ENCODE results near the gene TSPAN14.
"Not testable (repeated sequence)": the region's sequence is repeated elsewhere in the genome, so short reads cannot be mapped to it uniquely, and the experiment has no call there.

TSPAN14 gene

DNA sequence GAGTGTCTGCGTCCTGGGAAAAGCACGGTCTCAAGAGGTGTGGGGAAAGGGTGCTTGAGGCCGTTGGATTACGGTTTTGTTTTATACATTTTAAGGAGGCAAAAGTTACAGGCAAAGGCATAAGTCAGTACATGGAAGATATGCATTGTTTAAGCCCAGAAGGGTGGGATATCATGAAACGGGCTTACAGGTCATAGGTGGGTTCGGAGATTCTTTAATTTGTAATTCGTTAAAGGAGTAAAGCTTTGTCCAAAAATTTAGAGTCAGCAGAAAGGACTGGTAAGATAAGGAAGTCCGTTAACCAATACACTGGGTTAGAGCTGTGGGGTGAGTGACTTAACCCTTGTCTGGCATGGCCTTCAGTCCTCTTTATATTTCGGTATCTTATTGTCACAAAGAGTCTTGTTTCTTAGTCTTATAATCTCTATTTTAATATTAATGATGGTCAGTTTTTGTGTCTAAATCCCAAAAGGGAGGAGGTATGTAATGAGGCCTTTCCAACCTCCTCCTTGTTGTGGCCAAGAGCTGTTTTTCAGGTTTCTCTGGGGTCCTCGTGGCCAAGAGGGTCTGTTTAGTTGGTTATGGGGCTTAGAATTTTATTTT lies 12.7 kb downstream of the TSPAN14 start:
- H3K36me3 Mint-ChIP-seq, result peaks cover 3% of the 10 kb centered on the region
- H3K27ac Mint-ChIP-seq, result peak overlapping the region; percentile 100
- H3K4me3 Mint-ChIP-seq, result peak overlapping the region; percentile 94
- H3K4me1 Mint-ChIP-seq (ENCODE audit: low read depth), result peaks cover 96% of the 10 kb centered on the region
- no peaks in the 10 kb centered on the region for H3K9me3 Mint-ChIP-seq (ENCODE audit: low read depth)
- no peaks in the 10 kb centered on the region for H3K27me3 Mint-ChIP-seq

DNA sequence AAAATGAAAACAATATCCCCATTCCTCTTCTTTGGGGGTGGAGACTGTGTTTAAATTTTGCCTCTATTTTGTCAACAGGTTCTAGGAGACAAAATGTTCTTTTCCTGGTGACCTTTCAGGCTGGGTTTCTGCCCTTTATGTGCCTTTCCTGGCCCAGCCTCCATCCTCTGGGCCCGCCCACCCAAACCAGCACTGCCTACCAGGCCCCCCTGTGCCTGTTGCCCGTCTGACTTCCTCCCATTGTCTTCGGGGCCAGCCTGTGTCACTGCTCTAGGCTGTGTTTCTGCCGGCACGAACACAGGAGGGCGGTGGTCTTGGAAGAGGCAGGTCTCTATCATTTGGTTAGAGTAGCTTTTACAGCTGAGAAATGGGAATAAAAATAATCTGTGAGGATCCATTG lies 13.9 kb downstream of the TSPAN14 start:
- Mint-ChIP-seq H3K4me3 (peak overlapping the region; percentile 94), H3K27me3 (no peaks in the 10 kb centered on the region), H3K27ac (peak overlapping the region; percentile 100), H3K4me1 (ENCODE audit: low read depth) (peaks cover 96% of the 10 kb centered on the region), H3K9me3 (ENCODE audit: low read depth) (no peaks in the 10 kb centered on the region), H3K36me3 (peaks cover 3% of the 10 kb centered on the region)

DNA sequence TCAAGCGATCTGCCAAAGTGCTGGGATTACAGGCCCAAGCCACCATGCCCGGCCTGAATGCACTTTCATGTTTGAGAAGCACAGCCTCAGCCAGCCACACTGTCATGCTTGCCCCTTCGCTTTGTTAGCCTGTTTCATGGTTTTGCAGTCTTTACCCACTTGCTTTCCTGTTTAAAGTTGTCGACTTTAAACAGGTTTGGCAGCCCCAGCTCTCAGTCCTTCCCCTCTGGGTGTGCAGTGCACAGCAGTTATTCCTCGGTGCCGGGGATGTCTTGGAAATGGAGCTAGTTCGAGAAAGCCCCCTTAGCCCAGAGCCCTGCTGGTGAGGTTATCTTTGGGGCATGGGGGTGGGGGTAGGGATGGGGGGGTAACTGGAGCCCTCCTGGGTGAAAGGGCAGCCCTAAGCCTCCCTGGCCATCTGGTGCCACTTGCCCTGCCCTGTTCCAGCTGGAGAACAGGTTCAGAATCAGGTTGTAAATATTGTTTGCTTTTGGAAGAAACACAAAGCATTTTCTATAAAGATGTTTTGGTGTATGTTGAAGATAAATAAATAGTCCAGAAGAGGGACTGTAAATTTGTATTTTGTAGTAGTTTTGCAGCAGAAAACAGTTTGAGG lies 14.8 kb downstream of the TSPAN14 start:
- H3K4me1 Mint-ChIP-seq (ENCODE audit: low read depth), result peaks cover 97% of the 10 kb centered on the region
- H3K36me3 Mint-ChIP-seq, result peaks cover 3% of the 10 kb centered on the region
- peak overlapping the region; percentile 100 for H3K27ac Mint-ChIP-seq
- H3K4me3 Mint-ChIP-seq, result peak overlapping the region; percentile 94
- H3K9me3 Mint-ChIP-seq (ENCODE audit: low read depth), result no peaks in the 10 kb centered on the region
- H3K27me3 Mint-ChIP-seq, result no peaks in the 10 kb centered on the region

DNA sequence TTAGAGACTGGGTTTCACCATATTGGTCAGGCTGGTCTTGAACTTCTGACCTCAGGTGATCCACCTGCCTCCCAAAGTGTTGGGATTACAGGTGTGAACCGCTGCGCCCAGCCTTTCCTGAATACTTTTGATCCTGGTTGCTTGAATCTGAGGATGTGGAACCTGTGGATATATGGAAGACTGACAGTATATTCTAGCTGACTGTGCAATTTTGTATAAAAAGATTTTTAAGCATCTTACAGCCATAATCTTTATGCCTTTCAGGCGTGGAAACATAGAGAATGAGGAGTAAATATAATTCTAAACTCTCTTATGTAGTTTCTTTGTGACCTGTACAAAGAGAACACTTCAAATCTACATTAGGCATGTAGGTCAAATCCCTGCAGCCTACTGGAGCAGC lies 16.2 kb downstream of the TSPAN14 start:
- H3K4me3 Mint-ChIP-seq, result peak overlapping the region; percentile 62
- no peaks in the 10 kb centered on the region for H3K9me3 Mint-ChIP-seq (ENCODE audit: low read depth)
- H3K36me3 Mint-ChIP-seq, result peaks cover 5% of the 10 kb centered on the region
- H3K4me1 Mint-ChIP-seq (ENCODE audit: low read depth), result peaks cover 97% of the 10 kb centered on the region
- H3K27me3 Mint-ChIP-seq, result no peaks in the 10 kb centered on the region
- peak overlapping the region; percentile 93 for H3K27ac Mint-ChIP-seq

DNA sequence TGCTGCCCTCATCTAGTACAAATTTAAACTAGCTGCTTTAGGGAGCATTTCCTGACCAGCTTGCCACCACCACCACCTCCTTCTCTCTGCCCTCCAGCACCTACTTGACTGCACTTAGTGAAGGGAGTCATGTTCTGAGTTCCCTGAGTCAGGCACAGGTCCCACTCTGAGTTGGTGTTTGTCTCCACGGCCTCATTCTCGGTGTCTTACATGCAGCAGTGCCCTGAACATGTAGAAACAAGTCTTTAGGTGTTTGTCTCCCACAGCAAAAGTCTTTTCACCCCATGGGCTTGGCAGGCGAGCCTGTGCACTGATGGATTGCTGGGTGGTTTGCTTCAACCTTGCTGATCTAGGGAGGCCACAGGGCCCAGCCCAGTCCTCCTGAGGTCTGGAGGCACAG lies 16.9 kb downstream of the TSPAN14 start:
- Mint-ChIP-seq H3K9me3 (ENCODE audit: low read depth) (no peaks in the 10 kb centered on the region), H3K36me3 (peaks cover 5% of the 10 kb centered on the region), H3K4me1 (ENCODE audit: low read depth) (peaks cover 94% of the 10 kb centered on the region), H3K4me3 (peak overlapping the region; percentile 68), H3K27ac (peak overlapping the region; percentile 93), H3K27me3 (no peaks in the 10 kb centered on the region)

DNA sequence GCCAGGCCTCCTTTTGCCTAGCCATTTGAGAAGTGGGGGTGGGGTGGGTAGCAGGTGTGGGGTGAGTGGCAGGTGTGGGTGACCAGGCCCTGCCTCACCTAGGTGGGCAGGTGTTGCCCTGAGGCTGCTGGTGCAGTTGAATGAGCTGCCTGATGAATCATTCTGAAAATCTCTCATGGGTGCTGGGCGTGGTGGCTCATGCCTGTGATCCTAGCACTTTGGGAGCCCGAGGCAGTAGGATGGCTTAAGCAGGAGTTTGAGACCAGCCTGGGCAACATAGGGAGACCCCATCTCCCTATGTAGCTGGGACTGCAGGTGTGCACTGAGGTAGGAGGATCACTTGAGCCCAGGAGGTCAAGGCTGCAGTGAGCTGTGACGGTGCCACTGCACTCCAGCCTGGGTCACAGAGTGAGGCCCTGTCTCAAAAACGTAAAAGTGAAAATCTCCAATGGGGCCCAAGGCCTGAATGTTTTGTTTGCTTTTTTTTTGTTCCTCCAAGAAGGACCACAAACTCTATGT lies 17.7 kb downstream of the TSPAN14 start:
- peak overlapping the region; percentile 68 for H3K4me3 Mint-ChIP-seq
- no peaks in the 10 kb centered on the region for H3K9me3 Mint-ChIP-seq (ENCODE audit: low read depth)
- no peaks in the 10 kb centered on the region for H3K27me3 Mint-ChIP-seq
- peaks cover 89% of the 10 kb centered on the region for H3K4me1 Mint-ChIP-seq (ENCODE audit: low read depth)
- peak overlapping the region; percentile 93 for H3K27ac Mint-ChIP-seq
- H3K36me3 Mint-ChIP-seq, result peaks cover 5% of the 10 kb centered on the region

DNA sequence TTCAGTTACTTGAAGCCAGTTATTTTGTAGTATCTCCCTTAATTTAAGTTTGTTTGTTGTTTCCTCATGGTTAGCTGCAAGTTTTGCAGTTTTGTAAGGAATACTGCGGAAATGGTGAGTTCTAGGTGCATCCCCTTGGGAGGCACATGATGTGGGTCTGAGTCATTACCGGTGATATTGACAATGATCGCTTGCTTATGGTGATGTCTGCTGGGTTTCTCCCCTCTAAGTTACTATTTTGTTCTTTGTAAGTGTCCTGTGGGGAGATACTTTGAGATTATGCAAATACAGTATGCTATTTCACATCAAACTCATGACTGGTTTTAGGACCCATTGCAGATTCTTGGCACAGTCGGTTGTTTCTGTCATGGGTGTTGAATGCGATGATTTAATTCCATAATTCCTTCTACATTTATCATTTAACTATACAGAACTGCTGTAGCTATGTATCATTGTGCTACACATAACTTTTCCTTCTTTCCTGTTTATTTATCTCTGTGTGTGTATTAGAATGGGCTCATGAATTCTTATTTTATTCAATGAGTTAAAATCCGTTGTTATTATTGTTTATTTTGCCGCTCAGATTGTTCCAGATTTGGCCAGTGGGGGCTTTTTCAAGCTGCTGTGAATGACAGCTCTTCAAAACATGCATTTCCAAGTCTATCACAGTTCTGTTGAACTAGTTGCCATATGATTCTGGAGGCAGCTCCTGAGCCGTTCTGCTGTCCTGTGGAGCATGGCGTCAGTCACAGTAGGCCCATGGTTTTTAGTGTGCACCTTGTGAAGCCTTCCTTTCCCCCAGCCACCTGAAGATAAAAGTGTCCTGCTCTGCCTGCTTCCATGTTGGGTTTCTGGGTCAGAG lies 18.4 kb downstream of the TSPAN14 start:
- Mint-ChIP-seq H3K27ac (peak overlapping the region; percentile 93), H3K36me3 (peaks cover 8% of the 10 kb centered on the region), H3K9me3 (ENCODE audit: low read depth) (no peaks in the 10 kb centered on the region), H3K4me1 (ENCODE audit: low read depth) (peaks cover 89% of the 10 kb centered on the region), H3K27me3 (no peaks in the 10 kb centered on the region), H3K4me3 (peak overlapping the region; percentile 68)

DNA sequence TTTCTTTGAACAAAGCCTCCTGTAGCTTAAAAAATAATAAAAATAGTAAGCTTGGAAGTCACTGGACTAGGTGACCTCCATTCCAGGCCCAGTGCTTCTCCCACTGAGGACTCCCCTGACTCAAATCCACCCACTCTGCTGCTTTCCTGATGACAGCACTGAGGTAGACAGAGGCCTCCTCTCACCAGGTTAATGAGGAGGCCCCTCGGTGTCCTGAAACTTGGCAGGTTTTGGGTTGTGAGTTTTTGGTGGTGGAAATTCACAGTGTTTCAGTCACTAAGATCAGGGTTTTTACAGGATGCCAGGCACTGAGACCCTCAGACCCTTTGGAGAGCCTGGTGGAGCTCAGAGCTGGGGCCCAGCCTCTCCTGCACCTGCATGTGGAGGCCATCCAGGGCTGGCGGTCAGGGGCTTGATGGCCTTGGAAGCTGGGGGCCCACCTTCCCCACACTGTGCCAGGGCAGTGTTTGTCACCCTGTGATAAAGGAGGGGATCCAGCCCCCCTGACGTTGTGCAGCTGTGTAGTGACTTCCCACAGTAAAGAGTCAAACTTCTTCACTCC lies 19.1 kb downstream of the TSPAN14 start:
- Mint-ChIP-seq H3K36me3 (peaks cover 14% of the 10 kb centered on the region), H3K4me3 (peak overlapping the region; percentile 68), H3K27ac (peak overlapping the region; percentile 93), H3K9me3 (ENCODE audit: low read depth) (no peaks in the 10 kb centered on the region), H3K27me3 (no peaks in the 10 kb centered on the region), H3K4me1 (ENCODE audit: low read depth) (peaks cover 89% of the 10 kb centered on the region)

DNA sequence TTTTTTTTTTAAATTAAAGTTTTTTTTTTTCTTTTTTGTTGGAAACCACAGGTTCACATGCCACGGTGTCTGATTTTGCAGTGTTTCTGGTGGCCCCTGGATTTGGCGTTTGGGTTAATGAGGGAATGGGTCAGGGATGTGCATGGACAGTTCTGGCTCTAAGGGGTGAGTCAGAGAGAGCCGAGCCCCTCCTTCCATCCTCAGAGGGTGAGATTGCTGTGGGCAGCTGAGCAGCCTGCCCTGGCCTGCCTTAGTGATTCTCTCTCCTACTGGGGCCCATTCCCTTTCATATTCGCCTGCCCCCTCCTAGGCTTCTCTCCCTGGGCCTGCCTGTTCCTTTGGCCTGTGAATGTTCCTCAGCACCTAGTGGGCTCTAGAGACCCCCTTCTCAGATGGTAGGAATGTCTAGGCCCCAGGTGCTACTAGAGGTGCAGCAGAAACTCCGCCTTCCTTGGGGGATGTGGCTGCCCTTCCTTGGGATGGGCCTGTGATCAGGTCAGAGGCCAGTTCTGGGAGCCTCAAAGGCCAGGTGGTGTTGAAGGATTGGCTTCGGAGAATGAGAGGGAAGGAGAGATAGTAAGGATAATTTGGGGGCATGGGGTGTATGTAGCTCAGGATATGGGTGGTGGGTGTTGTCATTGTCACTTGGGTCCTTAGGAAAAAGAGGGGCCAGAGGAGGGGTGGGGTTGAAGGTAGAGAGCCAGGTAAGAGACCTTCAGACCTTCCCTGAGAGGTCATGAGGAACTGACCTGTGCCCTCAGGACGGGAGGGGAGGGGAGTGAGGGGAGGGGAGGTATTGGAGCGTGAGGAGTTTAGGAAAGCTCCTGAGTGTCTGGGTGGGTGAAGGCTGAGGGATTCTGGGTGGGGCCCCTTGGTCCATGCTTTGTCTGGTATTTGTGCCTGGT lies 19.8 kb downstream of the TSPAN14 start:
- Mint-ChIP-seq H3K27me3 (no peaks in the 10 kb centered on the region), H3K4me3 (peak overlapping the region; percentile 68), H3K27ac (peak overlapping the region; percentile 93), H3K9me3 (ENCODE audit: low read depth) (no peaks in the 10 kb centered on the region), H3K36me3 (peaks cover 17% of the 10 kb centered on the region), H3K4me1 (ENCODE audit: low read depth) (peaks cover 89% of the 10 kb centered on the region)

DNA sequence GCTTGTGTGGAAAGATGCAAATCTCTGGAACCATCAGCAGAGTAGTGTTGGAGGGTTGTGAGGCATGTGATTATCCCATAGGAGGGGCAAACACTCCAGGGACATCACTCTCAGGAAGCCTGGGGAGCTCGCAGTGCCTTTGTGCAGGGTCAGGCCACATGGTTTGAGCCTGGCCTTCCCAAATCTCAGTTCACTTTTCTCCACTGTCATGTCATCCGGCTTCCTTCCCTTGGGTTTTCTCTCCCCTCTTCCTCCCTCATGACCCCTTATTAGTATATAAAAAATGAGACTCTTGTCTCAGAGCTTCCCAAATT lies 20.4 kb downstream of the TSPAN14 start:
- H3K27me3 Mint-ChIP-seq, result no peaks in the 10 kb centered on the region
- H3K36me3 Mint-ChIP-seq, result peaks cover 17% of the 10 kb centered on the region
- peak overlapping the region; percentile 93 for H3K27ac Mint-ChIP-seq
- peak overlapping the region; percentile 68 for H3K4me3 Mint-ChIP-seq
- no peaks in the 10 kb centered on the region for H3K9me3 Mint-ChIP-seq (ENCODE audit: low read depth)
- H3K4me1 Mint-ChIP-seq (ENCODE audit: low read depth), result peaks cover 84% of the 10 kb centered on the region

DNA sequence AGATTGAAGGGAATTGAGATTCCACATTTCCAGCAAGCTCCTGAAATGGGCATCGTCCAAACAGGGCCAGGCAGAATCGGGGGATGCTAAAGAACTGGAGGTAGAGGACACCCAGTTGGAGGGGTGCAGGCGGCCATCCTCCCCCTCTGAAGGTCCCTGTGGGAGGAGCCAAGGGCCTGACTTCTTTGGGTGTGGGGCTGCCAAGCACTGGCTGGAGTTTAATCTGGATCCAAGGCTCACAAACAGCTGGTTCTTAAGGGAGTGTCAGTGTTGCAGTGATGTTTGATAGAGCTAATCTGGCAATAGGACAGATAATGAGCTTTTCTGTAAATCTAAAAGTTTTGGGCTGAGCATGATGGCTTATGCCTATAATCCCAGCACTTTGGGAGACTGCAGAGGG lies 20.8 kb downstream of the TSPAN14 start:
- Mint-ChIP-seq H3K36me3 (peaks cover 17% of the 10 kb centered on the region), H3K27me3 (no peaks in the 10 kb centered on the region), H3K4me3 (peak overlapping the region; percentile 68), H3K4me1 (ENCODE audit: low read depth) (peaks cover 81% of the 10 kb centered on the region), H3K27ac (peak overlapping the region; percentile 93), H3K9me3 (ENCODE audit: low read depth) (no peaks in the 10 kb centered on the region)

DNA sequence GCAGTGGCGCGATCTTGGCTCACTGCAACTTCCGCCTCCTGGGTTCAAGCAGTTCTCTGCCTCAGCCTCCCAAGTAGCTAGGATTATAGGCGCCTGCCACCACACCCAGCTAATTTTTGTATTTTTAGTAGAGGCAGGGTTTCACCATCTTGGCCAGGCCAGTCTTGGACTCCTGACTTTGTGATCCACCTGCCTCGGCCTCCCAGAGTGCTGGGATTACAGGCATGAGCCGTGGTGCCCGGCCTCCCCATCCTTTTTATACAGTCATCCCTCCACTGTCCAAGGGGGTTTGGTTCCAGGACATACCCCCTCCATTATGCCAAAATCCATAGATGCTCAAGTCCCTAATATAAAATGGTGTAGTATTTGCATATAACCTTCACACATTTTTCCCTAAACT lies 21.5 kb downstream of the TSPAN14 start:
- H3K36me3 Mint-ChIP-seq, result peaks cover 19% of the 10 kb centered on the region
- not testable (repeated sequence) for H3K27me3 Mint-ChIP-seq; H3K4me3 Mint-ChIP-seq; H3K9me3 Mint-ChIP-seq (ENCODE audit: low read depth)
- H3K4me1 Mint-ChIP-seq (ENCODE audit: low read depth), result peaks cover 80% of the 10 kb centered on the region
- H3K27ac Mint-ChIP-seq, result peak overlapping the region; percentile 93

DNA sequence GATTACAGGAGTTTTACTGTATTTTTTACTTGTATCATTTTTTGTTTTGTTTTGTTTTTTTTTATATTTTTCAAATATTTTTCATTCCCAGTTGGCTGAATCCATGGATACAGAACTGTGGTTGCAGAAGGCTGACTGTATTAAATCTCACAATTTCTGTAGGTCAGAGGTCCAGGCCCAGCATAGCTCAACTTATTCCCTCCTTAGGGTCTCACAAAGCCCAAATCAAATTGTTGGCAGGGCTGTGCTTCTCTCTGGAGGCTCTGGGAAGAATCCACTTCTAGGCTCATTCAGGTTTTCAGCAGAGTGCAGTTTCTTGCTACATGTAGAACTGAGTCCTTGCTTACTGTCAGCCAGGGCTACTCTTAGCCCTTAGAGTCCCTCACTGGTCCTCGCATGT lies 22.6 kb downstream of the TSPAN14 start:
- no peaks in the 10 kb centered on the region for H3K27me3 Mint-ChIP-seq
- peaks cover 19% of the 10 kb centered on the region for H3K36me3 Mint-ChIP-seq
- H3K4me3 Mint-ChIP-seq, result peak overlapping the region; percentile 67
- H3K9me3 Mint-ChIP-seq (ENCODE audit: low read depth), result no peaks in the 10 kb centered on the region
- peaks cover 77% of the 10 kb centered on the region for H3K4me1 Mint-ChIP-seq (ENCODE audit: low read depth)
- peak overlapping the region; percentile 78 for H3K27ac Mint-ChIP-seq

DNA sequence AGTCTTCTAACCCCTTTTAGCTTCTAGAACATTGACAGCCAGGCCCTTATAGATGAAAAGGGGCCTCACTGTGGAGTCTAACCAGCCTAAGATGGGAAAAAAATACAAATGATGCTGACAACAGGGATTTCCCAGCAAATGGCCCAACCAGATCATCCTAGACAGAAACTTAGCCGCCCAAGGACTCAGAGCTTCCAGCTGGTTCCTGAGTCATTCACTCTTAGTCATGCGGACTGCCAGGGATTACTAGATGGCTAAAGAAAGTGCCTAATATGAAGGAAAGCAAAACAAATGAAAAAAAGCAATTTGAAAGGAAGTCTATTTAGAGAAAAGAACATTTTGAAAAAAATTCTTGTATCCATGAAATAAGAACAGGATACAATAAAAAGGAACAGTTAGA lies 23.7 kb downstream of the TSPAN14 start:
- Mint-ChIP-seq H3K4me1 (ENCODE audit: low read depth) (peaks cover 74% of the 10 kb centered on the region), H3K27ac (peak overlapping the region; percentile 78), H3K36me3 (peaks cover 19% of the 10 kb centered on the region), H3K4me3 (peak overlapping the region; percentile 67), H3K9me3 (ENCODE audit: low read depth) (no peaks in the 10 kb centered on the region), H3K27me3 (no peaks in the 10 kb centered on the region)

All from activated naive CD8-positive, alpha-beta T cell (primary cell).